GM21825 (cell line): Measurements from ENCODE around the gene PTPRF.
"Not testable (repeated sequence)": the region's sequence is repeated elsewhere in the genome, so short reads cannot be mapped to it uniquely, and the experiment has no call there.

Experiments
- ATAC-seq: cut with Tn5 transposase; IDR thresholded peaks from one replicate; pipeline ENCODE4 v1.9.1; 2021; ENCODE audit warnings: mild to moderate bottlenecking, moderate library complexity; ENCODE audit not compliant: unreplicated experiment

The PTPRF gene

GRCh38 chr1:43530483-43531106 is at the start of gene PTPRF:
TSS of gene PTPRF (plus strand) at chr1:43530883. CDS start at chr1:43545076, 14,193 bp downstream.
- ATAC-seq = no peak

GRCh38 chr1:43481491-43481890 is 49.2 kb upstream of the PTPRF start:
- no peak for ATAC-seq

GRCh38 chr1:43482215-43482614 is 48.5 kb upstream of the PTPRF start:
- ATAC-seq = no peak

GRCh38 chr1:43484367-43484766 is 46.3 kb upstream of the PTPRF start:
- no peak for ATAC-seq

- ATAC-seq = no peak
Measured at GRCh38 chr1:43488165-43488564, 42.5 kb upstream of the PTPRF start.

GRCh38 chr1:43491061-43491460 is 39.6 kb upstream of the PTPRF start:
- ATAC-seq = no peak

- ATAC-seq = no peak
Measured at GRCh38 chr1:43492826-43493225, 37.9 kb upstream of the PTPRF start.

GRCh38 chr1:43493661-43494450 is 36.8 kb upstream of the PTPRF start:
- ATAC-seq = no peak

- no peak for ATAC-seq
Measured at GRCh38 chr1:43495204-43495603, 35.5 kb upstream of the PTPRF start.

GRCh38 chr1:43499898-43500297 is 30.8 kb upstream of the PTPRF start:
- no peak for ATAC-seq

- ATAC-seq = not testable (repeated sequence)
Measured at GRCh38 chr1:43501806-43502205, 28.9 kb upstream of the PTPRF start.

GRCh38 chr1:43503534-43503933 is 27.1 kb upstream of the PTPRF start:
- no peak for ATAC-seq

GRCh38 chr1:43505077-43505780 is 25.5 kb upstream of the PTPRF start:
- no peak for ATAC-seq

GRCh38 chr1:43506233-43506632 is 24.4 kb upstream of the PTPRF start:
- no peak for ATAC-seq

GRCh38 chr1:43507296-43508295 is 23.1 kb upstream of the PTPRF start:
- no peak for ATAC-seq

GRCh38 chr1:43509007-43509739 is 21.5 kb upstream of the PTPRF start:
- no peak for ATAC-seq

- ATAC-seq = no peak
Measured at GRCh38 chr1:43509740-43510375, 20.8 kb upstream of the PTPRF start.

GRCh38 chr1:43510621-43511020 is 20.1 kb upstream of the PTPRF start:
- ATAC-seq = no peak

GRCh38 chr1:43511394-43511793 is 19.3 kb upstream of the PTPRF start:
- no peak for ATAC-seq
